ENCODE measurements around the gene SPINDOC. TPM values are rescaled to one million over a fixed set of nuclear protein-coding genes. Genes with fewer than 3 reads are reported as not detected.

SPINDOC gene
- polyA plus RNA-seq, 1 of the 3 experiments (the other 2 are of a cell fraction) = 45.0 TPM

DNA sequence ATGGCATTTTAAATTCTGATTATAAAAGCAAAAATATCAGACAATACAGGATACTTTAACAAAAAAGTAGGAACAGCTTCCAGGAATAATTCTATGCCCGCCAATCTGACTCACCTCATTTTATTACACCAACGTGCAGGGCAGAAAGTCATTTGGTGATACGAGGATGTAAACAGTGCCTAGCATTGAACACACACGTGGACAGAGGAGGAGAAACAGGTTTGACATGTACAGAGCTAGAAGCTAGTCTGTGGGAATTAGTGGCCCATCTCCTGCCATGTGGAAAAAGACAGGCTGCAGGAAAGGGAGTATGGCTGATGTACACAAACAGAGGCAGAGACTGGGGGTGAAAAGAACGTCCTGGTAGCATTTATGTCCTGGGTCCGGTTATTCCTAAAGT lies 9.0 kb upstream of the SPINDOC start (continued):
- no peak for TF ChIP-seq CTCF (IDR thresholded peaks at IDR 0.05)
- no peak for TF ChIP-seq ELF1 (IDR thresholded peaks at IDR 0.05)
- TF ChIP-seq USF1 (IDR thresholded peaks at IDR 0.05; ENCODE audit: borderline replicate concordance, low read depth) = no peak
- TF ChIP-seq MEF2A (IDR thresholded peaks at IDR 0.05; ENCODE audit: borderline replicate concordance, low read depth) = no peak

DNA sequence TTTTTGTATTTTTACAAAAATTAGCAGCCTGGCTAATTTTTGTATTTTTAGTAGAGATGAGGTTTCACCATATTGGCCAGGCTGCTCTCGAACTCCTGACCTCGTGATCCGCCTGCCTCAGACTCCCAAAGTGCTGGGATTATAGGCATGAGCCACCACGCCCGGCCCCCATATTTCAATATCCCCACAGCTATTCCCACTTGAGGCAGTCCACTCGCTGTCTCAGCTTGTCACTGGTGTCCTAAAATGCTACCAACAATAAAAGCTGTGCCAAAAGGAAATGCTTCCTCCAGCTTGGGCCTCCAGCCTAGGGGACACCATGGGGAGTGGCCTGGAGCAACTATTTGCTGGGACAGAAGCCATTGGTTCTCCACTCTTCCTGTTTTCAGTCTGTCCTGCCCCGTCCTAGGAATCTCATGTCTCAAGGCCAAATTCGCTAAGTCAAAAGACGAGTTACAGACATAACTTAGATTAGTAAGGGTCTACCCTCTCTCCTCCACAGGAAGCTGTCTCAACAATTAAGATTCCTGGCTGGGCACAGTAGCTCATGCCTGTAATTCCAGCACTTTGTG lies 7.3 kb upstream of the SPINDOC start:
- Histone ChIP-seq H3K27me3 (ENCODE audit: insufficient read depth) (no peaks in the 10 kb centered on the region), H2AFZ (ENCODE audit: low read depth) (no peak overlapping the region), H3K9me2 (no peaks in the 10 kb centered on the region), H3K79me2 (ENCODE audit: insufficient read depth) (no peaks in the 10 kb centered on the region), H3K9ac (no peak overlapping the region), H3K4me1 (ENCODE audit: control insufficient read depth in 1 of 2, insufficient read depth in 2 of 2, low read depth in 1 of 2, low read length in 1 of 2) (no peaks in the 10 kb centered on the region), H3K4me3 (ENCODE audit: low read depth in 2 of 2, low read length in 1 of 2) (no peak overlapping the region), H3K4me2 (no peak overlapping the region), H4K20me1 (ENCODE audit: insufficient read depth) (no peaks in the 10 kb centered on the region), H3K27ac (ENCODE audit: low read depth in 2 of 2, low read length in 1 of 2) (no peak overlapping the region), H3F3A (replicated peaks; ENCODE audit: insufficient read depth) (no peaks in the 10 kb centered on the region), H3K36me3 (replicated peaks in 1 of 2; ENCODE audit: control insufficient read depth in 1 of 2, insufficient read depth in 2 of 2, low read length in 1 of 2) (no peaks in the 10 kb centered on the region), H3K9me3 (no peaks in the 10 kb centered on the region)
- CTCF ChIA-PET = interaction anchor here (1.9 to 2.0 kb wide), 2 partner anchors 31 to 37 kb away, joined by 4 to 9 read pairs; partner anchors contain the start of gene ZFTA
- DNase-seq = no peak
- POLR2A ChIA-PET = no interaction called here
- TF ChIP-seq RFX5 (IDR thresholded peaks at IDR 0.05; ENCODE audit: low read length) = no peak
- TF ChIP-seq RXRA (IDR thresholded peaks at IDR 0.05; ENCODE audit: borderline replicate concordance, low read depth) = no peak
- TF ChIP-seq POLR2AphosphoS5 (IDR thresholded peaks at IDR 0.05; ENCODE audit: low read depth, low read length) = no peak
- no peak for TF ChIP-seq ELF1 (IDR thresholded peaks at IDR 0.05)
- TF ChIP-seq SIN3A (IDR thresholded peaks at IDR 0.05; ENCODE audit: borderline replicate concordance, low read depth, low read length) = no peak
- TF ChIP-seq, protein P1, sequence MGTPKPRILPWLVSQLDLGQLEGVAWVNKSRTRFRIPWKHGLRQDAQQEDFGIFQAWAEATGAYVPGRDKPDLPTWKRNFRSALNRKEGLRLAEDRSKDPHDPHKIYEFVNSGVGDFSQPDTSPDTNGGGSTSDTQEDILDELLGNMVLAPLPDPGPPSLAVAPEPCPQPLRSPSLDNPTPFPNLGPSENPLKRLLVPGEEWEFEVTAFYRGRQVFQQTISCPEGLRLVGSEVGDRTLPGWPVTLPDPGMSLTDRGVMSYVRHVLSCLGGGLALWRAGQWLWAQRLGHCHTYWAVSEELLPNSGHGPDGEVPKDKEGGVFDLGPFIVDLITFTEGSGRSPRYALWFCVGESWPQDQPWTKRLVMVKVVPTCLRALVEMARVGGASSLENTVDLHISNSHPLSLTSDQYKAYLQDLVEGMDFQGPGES (IDR thresholded peaks at IDR 0.05; ENCODE audit: low read depth, low read length) = no peak
- TF ChIP-seq TAF1 (IDR thresholded peaks at IDR 0.05; ENCODE audit: borderline replicate concordance, low read depth, low read length) = no peak
- TF ChIP-seq JUND (IDR thresholded peaks at IDR 0.05) = no peak
- TF ChIP-seq, protein P2, sequence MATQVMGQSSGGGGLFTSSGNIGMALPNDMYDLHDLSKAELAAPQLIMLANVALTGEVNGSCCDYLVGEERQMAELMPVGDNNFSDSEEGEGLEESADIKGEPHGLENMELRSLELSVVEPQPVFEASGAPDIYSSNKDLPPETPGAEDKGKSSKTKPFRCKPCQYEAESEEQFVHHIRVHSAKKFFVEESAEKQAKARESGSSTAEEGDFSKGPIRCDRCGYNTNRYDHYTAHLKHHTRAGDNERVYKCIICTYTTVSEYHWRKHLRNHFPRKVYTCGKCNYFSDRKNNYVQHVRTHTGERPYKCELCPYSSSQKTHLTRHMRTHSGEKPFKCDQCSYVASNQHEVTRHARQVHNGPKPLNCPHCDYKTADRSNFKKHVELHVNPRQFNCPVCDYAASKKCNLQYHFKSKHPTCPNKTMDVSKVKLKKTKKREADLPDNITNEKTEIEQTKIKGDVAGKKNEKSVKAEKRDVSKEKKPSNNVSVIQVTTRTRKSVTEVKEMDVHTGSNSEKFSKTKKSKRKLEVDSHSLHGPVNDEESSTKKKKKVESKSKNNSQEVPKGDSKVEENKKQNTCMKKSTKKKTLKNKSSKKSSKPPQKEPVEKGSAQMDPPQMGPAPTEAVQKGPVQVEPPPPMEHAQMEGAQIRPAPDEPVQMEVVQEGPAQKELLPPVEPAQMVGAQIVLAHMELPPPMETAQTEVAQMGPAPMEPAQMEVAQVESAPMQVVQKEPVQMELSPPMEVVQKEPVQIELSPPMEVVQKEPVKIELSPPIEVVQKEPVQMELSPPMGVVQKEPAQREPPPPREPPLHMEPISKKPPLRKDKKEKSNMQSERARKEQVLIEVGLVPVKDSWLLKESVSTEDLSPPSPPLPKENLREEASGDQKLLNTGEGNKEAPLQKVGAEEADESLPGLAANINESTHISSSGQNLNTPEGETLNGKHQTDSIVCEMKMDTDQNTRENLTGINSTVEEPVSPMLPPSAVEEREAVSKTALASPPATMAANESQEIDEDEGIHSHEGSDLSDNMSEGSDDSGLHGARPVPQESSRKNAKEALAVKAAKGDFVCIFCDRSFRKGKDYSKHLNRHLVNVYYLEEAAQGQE (IDR thresholded peaks at IDR 0.05; ENCODE audit: low read depth, low read length) = no peak
- TF ChIP-seq ZBTB33 (IDR thresholded peaks at IDR 0.05; ENCODE audit: borderline replicate concordance, low read depth) = no peak
- TF ChIP-seq MEF2A (IDR thresholded peaks at IDR 0.05; ENCODE audit: borderline replicate concordance, low read depth) = no peak
- TF ChIP-seq, protein P3, sequence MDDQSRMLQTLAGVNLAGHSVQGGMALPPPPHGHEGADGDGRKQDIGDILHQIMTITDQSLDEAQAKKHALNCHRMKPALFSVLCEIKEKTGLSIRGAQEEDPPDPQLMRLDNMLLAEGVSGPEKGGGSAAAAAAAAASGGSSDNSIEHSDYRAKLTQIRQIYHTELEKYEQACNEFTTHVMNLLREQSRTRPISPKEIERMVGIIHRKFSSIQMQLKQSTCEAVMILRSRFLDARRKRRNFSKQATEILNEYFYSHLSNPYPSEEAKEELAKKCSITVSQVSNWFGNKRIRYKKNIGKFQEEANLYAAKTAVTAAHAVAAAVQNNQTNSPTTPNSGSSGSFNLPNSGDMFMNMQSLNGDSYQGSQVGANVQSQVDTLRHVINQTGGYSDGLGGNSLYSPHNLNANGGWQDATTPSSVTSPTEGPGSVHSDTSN (IDR thresholded peaks at IDR 0.05) = no peak
- no peak for TF ChIP-seq EZH2phosphoT487 (IDR thresholded peaks at IDR 0.05; ENCODE audit: borderline replicate concordance, low read depth)
- 89% methylated on average over 9 of the region's 9 CpGs for WGBS (ENCODE audit: low lambda C conversion rate)
